Measurements from ENCODE around the gene SLC35G3.
"Not testable (repeated sequence)": the region's sequence is repeated elsewhere in the genome, so short reads cannot be mapped to it uniquely, and the experiment has no call there.

The SLC35G3 gene

DNA sequence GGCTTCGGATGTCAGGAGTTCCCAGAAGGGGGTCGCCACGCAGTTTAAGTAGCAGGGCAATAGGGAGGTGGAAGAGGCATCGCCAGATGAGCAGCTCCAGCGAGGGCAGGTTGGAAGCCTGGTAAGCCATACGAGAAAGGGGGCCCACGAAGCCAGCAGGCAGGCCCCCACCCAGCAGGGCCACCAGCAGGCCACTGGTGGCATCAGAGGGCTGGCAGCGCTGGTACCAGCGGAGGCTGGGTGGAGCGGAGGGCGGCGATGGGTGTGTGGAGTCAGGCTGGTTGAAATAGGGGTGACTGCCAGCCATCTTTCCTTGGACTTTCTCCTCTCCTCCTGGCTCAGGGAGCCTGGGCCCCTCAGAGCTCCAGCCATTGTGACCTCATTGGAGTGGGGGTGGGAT, at the start of gene SLC35G3:
TSS of gene SLC35G3 (minus strand) at position 393 of the 400 bp plus-strand sequence. CDS start at position 307, 86 bp downstream.
- DNase-seq (ENCODE audit: low spot score), result not testable (repeated sequence)

DNA sequence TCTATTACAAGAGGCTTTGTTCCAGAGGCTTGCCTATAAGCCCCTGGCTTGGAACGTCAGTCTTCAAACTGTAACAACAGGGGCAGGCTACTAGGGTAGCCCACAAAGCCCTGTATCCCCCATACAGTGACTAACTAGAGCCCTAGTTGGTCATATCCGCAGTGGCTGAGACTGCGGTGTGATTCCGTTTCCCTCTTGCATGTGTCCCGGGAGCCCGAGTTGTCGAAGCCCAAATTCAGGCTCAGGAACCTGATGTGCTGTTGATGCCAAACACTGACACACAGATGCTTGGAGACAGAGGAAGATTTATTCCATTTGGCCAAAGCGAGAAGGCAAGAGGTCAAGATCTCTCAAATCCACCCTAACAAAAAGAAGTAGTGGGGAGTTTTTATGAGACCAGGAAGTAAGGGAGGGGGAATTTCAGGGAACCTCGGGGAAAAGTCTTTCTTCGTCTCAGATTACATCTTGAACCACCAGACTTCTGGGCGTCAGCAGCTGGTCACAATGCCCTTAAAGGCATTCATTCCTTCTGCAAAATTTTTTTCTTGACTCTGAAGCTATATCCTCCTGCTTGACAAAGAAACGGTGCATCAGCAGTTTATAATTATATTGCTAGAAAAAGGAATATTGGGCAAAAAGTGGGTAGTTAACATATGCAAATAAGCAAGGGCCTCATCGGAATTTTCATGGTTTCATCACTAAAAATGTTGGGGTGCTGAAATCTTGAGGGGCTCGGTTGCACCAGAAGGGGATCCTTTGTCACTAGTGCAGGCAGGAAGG, 49.6 kb upstream of the SLC35G3 start:
- peak; percentile 61 for DNase-seq (ENCODE audit: low spot score)

DNA sequence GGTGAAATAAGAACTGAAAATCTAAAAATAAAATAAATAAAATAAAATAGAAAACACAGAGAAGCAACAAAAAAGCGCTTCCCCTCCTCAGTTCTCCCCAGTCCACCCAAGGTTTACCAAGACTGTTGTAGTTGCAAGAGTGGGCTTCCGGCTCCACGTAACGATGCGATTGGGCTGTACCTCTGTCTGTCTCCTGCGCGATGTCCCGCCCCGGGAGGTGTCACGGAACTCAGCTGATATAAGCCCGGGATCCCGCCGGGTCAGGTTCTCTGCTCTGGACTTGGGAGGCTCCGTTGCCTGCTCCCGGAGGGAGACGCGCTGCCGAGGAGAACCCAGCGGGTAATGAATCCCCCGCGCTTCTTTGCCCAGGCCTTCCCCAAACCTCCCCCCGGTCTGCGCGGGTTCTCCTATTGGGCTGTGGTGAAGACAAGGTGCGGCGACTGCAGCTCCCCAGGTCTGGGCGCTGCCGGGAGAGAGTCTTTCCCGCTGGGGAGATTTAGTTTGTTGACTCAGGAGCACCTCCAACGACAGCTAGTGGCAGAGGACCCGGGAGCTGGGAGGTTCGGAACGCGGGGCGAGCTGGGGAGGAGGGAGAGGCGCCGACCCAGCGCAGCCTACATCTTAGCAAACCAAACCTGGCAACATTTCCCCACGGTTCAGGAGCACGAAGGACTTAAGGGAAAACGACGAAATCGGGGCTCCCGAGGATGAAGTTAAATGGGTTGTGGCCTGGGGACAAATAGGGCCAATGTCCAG, 48.8 kb upstream of the SLC35G3 start, which contains the start of gene SLFN5:
TSS of gene SLFN5 (plus strand) at position 268 of the 756 bp plus-strand sequence. CDS start 15,619 bp downstream, outside the sequence.
- peak; percentile 95 for DNase-seq (ENCODE audit: low spot score)

DNA sequence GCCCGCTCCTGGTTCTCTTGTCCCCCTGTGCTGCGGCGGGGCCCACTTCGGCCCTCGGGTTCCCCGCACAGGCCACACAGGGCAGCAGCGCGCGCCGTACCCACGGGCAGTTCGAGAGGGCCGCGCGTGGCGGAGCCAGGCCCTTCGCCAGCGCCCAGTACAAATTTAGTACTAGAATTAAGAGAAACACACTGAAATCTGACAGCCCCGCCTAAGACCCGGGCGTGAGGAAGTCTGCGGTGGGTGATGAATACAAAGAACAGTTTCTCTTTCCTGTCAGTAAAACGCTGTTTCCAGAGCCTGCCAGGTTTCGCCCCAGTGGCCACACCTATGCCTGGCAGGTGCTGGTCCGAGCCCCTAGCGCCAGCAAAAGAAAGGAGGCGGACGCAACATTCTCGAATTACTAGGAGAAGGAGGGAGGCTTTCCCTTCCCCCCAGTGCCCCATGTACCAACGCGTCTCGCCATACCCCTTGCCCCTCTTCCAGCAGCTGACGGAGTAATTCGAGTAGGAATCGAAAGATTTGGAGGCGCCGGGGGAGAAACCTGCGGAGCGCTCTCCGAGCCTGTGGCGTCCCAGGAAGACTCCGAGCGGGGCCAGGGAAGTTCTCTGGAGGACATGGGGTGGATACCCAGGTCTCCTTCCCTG, 48.1 kb upstream of the SLC35G3 start:
- peak; percentile 89 for DNase-seq (ENCODE audit: low spot score)

DNA sequence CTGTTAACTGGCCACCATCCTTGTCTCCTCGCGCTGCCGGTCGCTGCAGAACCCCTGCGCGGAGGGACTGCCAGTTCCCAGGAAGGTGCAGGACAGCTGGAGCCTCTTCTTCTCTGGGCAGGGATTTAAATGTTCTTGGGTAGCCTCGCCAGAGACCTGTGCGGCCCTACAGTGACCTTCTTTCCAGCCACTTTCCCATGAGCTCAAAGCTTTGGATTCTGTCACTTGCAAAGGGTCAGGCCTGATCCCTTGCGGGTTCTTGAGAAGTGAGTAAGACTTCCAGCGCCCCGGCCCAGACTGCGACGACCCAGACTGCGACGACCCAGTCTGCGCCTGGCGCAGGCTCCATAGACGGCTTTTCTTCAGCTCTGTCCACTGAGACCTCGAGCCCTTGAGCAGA, 47.3 kb upstream of the SLC35G3 start:
- DNase-seq (ENCODE audit: low spot score), result peak; percentile 26

DNA sequence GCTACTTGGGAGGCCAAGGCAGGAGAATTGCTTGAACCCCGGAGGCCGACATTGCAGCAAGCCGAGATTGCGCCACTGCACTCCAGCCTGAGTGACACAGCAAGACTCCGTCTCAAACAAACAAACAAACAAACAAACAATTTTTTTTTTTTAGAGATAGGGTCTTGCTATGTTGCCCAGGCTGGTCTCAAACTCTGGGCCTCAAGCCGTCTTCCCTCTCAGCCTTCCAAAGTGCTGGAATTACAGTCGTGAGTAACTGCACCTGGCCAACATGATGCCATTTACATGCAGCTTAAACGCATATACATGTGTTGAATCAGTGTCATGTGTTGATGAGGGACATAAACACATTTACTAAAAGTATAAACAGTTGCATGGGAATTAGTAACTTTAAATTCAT, 46.7 kb upstream of the SLC35G3 start:
- no peak for DNase-seq (ENCODE audit: low spot score)

DNA sequence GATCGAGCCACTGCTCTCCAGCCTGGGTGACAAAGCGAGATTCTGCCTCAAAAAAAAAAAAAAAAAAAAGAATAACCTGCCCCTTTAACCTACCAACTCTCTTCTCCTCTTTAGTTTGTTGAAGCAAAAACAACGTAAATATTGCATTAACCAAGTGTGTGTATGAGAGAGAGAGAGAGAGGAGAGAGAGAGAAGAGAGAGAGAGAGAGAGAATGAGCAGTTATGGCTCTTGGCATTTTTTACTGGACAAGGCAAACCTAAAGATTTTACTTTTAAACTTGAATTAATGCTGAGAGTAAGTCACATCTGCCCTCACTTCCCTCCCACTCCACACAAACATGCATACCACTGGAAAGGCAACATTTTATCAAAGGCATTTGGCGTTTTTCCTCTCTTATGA, 45.6 kb upstream of the SLC35G3 start:
- DNase-seq (ENCODE audit: low spot score), result no peak

DNA sequence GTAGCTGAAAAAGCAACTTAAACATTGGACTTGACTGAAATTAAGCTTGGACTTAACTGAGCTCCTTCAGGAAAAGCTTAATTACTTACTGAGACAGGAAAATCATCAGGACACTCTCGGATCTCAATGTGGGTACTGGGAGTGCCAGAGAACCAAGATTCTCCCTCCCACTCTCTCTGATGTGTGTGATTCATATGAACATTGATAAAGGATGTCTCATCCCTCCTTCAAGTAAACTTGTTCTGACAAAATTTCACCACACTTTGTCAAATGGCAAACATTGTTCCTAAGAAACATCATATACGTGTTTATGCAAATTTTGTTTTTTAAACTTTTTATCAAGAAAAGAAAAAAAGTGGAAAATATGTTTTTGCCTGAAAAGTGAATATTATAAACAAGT, 44.6 kb upstream of the SLC35G3 start:
- DNase-seq (ENCODE audit: low spot score), result no peak

DNA sequence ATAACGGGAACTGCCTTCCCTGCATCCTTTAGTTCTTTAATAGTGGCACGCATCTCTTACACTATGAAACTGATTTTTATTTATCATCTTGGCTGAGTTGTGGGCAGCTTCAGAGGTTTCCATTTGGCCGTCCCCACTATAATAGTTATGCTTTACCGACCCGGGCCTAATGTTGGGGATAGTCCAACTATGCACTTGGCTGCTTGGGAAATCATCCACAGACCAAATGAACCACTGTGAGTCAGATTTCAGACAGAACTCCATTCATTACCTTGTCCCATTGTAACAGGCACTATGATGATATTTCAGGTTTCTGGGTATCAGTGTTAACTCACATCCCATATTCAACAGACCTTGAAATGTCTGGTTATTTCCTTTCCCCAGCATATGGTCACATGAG, 42.6 kb upstream of the SLC35G3 start:
- DNase-seq (ENCODE audit: low spot score), result no peak

DNA sequence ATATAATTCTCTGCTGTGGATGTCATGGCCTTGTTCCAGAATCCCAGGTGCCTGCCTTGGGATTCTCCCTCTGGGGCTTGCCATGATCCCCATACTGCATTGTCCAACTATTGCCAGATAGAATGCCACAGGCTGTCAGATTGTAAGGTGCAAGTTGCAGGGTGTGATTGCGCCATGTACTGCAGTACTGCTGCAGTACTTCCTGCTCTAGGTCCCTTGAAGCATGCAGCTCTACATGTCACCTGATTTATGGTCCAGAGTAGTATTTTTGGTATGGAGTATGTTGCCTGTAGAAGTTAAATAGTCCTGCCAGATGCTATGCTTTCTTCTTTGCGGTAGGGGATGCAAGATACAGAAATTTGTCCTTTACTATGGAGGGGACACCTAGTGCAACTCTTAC, 41.7 kb upstream of the SLC35G3 start:
- DNase-seq (ENCODE audit: low spot score), result peak; percentile 34

DNA sequence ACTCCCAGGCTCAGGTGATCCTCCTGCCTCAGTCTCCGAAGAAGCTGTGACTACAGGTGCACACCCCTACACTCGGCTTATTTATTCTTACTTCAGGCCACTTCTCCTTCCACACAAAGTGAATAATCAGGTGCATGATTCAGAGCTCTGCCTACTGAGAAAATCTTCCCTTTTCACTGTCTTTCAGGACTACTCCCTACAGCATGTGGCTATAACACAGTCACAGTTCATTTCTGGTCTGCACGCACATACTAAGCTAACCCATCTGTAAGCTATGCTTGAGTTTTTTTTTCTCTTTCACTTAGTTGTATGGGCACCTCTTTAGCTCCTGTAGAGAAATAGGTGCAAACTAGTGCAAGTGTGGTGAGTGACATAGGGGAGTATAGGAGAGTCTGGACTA, 41.1 kb upstream of the SLC35G3 start:
- no peak for DNase-seq (ENCODE audit: low spot score)

DNA sequence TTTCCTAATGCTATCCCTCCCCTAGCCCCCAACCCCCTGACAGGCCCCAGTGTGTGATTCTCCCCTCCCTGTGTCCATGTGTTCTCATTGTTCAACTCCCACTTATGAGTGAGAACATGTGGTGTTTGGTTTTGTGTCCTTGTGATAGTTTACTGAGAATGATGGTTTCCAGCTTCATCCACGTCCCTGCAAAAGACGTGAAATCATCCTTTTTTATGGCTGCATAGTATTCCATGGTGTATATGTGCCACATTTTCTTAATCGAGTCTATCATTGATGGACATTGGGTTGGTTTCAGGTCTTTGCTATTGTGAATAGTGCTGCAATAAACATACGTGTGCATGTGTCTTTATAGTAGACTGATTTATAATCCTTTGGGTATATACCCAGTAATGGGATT, 40.1 kb upstream of the SLC35G3 start:
- not testable (repeated sequence) for DNase-seq (ENCODE audit: low spot score)

DNA sequence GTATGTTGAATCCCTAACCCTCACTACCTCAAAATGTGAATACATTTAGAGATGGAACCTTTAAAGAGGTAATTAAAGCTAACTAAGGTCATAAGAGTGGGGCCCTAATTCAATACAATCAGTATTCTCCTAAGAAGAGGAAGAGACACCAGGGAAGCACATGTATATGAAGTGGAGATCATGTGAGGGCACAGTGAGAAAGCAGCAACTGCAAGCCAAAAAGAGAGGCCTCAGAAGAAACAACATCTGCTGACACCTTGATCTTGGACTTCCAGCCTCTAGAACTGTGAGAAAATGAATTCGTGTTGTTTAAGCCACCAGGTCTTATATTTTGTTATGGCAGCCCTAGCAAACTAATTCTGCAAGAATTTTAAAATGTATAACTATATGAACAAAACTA, 35.4 kb upstream of the SLC35G3 start:
- no peak for DNase-seq (ENCODE audit: low spot score)

DNA sequence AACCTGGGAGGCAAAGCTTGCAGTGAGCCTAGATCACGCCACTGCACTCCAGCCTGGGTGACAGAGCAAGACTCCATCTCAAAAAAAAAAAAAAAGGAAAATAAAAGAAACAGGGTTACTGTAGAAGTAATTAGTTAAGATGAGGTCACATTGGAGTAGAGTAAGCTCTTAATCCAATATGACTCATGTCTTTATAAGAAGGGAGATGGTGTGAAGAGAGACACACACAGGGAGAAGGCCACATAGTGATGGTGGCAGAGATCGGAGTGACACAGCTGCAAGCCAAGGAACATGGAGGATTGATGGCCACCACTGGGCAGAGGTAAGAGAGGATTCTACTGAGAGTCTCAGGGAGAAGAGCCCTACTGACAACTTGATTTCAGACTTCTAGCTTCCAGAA, 33.4 kb upstream of the SLC35G3 start:
- no peak for DNase-seq (ENCODE audit: low spot score)

DNA sequence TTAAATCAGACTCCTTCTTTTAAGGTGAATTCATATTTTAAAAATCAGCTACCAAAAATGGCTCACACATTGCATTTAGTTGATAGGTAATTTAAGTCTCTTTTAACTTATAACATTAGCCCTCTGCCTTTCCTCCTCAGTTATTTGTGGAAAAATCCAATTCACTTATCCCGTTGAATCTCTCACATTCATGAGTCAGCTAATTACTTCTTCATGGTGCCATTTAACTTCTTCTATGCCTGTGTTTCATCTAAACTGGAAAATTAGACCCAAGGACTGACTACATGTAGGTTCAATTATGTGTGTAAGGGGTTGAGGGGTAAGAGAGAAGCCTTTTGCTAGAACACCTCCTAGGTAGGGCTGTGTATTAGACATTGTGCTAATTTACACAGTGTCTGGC, 30.2 kb upstream of the SLC35G3 start:
- no peak for DNase-seq (ENCODE audit: low spot score)

DNA sequence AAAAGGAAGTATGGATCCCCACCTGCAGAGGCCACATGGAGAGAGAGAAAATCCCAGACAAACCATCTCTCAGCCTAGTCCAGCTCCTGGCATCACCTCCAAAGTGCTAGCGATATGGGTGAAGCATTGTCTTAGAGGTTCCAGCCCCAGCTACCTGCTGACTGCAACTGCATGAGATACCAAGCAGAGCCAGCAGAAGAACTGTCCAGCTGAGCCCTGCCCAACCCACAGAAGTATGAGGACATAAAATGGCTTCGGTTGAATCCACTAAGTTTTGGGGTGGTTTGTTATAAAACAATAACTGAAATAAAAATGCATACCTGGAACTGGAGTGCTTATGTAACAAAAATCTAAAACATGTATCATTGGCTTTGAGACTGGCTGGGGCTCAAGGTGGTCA, 28.3 kb upstream of the SLC35G3 start:
- DNase-seq (ENCODE audit: low spot score), result no peak

DNA sequence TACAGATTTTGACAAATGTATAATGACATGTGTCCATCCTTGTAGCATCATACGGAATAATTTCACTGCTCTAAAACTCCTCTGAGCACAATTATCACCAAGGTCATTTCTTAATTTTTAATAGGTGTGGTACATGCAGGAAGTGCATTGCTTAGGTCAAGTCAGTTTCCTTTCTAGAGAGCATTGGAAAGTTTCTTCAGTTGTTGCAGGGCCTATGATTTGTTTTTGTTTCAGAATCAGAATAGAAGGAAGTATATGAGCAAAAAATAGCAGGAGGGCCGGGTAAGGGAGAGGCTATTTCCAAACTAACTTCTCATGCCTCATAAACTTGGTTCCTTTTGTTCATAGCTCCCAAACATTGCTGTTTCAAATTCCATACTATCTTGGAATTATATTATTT, 24.7 kb upstream of the SLC35G3 start:
- no peak for DNase-seq (ENCODE audit: low spot score)

DNA sequence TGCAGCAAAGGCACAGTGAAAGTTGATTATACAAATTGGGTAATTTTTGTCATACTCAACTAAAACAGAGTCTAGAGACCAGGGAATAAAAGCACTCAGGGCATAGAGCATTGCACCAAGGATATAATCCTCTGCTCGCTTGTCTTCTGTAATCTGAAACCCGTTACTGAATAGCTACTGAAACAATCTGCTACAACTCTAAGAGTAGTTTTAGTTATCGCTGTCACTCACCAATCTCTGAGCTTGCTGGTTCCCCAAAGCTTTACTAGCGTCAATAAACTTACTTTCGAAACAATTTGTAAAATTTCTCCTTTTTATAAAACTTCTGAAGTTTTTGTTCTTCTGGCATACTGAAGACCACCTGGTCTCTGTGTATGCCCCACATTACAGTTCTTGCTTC, 22.9 kb upstream of the SLC35G3 start:
- no peak for DNase-seq (ENCODE audit: low spot score)

DNA sequence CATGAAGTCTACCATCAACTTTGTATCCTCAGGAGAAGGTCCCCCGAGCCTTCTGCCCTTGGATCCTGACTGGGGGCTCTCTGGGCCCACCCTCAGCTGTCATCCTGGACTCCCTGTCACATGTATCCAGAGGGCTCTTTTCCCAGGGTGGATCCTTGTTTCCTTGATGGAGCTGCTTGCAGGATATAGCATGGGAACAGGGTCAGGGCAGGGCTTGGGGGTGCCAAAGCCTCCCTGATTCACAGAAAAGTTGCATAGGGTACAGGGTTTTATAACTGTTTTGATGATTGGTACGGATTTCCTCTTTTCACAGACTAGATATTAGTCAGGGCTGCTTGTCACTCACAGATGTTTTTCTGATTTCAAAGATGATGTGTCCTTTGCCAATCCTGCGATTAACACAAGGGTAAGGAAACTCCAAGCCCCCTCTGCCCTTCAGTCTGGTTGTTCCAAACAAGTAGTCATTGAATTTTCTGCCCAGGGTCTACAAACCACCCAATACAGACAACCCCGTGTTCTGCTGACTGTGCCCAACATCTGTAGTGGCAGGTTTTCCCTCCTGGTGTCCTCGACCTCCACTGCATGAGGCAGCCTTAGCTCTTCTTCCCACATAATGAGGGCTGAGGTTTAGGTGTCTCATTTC, 20.6 kb upstream of the SLC35G3 start:
- peak; percentile 61 for DNase-seq (ENCODE audit: low spot score)

DNA sequence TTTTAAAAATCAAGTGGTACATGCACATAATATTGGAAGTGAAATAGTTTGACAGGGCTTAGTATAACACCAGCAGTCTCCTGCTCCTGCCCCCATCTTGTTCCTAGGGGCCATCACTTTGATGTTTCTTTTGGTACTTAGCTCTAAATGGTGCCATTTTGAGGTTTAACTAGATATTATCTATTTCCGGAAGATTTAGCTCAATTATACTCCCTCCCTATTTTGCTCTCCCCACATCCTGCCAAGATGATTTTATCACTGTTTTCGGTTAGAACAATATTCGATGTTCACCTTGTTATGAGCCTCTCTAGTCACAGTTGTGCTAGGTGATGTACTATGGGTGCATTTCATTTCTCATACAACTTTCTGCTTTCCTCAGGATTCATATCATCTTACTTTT, 20.0 kb upstream of the SLC35G3 start:
- DNase-seq (ENCODE audit: low spot score), result peak; percentile 87

DNA sequence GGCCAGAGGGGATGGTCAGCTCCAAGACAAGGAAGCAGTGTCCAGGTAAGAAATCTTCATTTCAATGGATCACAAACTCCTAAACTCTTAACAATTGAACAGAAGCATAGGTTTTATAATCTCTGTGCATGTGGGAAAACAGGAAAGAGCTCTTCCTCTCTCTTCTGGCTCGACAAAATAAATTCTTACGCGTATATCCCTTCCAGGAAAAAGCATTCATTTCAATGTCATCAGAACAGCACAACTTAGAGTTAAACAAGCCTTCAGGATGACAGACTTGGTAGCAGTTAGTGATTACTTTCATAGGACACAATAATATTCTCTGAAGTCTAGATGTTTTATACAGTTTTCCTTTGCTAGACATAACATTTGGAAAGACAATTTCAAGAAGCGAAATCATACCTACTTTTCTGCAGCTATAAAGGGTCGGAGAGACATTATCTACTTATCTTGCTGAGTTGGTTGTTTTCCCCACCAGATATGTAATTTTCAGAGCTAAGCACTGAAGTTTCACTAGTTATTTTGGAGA, 19.3 kb upstream of the SLC35G3 start:
- no peak for DNase-seq (ENCODE audit: low spot score)

DNA sequence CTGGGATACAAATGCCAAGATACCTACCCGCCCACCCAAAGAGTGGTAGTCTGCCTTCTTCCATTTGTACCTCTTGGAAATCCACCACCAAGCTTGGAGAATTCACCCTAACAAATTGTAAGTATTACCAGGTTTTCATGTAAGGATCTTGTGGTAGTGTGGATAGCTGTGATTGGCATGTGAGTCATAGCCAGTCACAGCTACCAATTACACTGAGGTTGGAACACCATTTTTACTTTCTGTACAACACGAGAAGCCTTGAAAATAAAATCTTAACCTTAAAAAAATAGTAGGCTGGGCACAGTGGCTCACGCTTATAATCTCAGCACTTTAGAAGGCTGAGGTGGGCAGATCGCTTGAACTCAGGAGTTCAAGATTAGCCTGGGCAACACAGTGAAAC, 18.5 kb upstream of the SLC35G3 start:
- peak; percentile 24 for DNase-seq (ENCODE audit: low spot score)

All from CD4-positive, alpha-beta T cell treated with Interleukin-6 at 100 ng/mL for 8 hours (primary cell).